CD4-positive, alpha-beta T cell treated with Interferon gamma for 1 hour (primary cell): ENCODE data around the gene WDR31.
A peak's percentile ranks its signal among the peaks of the same experiment; 100 is the strongest.

Source experiments
- DNase-seq: peaks from one replicate; pipeline ENCODE4 v3.0.0-alpha.2; 2020

The WDR31 gene

DNA sequence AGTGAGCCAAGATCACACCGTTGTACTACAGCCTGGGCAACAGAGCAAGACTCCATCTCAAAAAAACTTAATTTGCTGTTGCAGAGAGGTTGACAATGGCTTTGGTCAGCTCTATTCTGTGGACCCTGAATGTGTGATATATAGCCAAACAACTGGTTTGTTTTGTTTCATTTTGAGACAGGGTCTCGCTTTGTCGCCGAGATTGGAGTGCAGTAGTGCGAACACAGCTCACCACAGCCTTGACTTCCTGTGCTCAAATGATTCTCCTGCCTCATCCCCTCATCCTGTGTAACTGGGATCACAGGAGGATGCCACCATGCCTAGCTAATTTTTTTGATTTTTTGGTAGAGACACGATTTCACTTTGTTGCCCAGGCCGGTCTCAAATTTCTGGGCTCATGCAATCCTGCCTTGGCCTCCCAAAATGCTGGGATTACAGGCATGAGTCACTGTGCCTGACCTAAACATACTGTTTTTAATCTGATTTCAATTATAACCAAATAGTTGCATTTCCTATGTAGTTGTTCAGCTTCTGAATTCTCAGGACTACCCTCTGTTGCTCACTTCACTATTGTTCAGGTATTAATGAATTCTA lies 46.7 kb downstream of the WDR31 start:
- DNase-seq = no peak

DNA sequence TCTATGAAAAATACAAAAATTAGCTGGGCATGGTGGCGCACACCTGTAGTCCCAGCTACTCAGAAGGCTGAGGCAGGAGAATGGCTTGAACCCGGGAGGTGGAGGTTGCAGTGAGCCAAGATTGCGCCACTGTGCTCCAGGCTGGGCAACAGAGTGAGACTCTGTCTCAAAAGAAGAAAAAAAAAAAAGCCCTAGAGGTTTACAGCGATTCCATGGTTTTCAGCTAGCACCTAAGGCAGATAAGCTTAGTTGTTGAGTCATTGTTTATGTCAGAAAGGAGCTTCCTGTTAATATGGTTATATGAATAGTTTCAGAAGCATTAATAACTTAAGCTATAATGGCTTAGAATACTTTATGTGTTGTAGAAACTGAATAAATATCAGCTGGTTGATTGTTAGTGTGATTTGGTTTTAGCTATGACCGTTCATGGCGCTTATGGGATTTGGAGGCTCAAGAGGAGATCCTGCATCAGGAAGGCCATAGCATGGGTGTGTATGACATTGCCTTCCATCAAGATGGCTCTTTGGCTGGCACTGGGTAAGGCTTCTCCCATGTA lies 49.9 kb downstream of the WDR31 start:
- DNase-seq = no peak

DNA sequence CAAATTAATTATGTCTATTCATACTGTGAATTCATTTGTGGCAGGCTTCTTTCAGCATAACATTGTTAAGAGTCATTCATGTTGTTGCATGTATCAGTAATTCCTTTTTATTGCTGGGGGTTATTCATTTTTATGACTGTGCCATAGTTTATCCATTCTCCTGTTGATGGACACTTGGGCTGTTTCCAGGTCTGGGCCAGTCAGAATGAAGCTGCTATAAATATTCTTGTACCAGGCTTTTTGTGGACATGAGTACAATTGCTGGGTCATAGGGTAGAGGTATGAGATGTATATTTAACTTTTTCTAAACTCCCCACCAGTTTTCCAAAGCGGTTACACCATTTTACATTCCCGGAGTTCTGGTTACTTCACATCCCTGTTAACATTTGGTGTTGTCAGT lies 51.0 kb downstream of the WDR31 start:
- no peak for DNase-seq

DNA sequence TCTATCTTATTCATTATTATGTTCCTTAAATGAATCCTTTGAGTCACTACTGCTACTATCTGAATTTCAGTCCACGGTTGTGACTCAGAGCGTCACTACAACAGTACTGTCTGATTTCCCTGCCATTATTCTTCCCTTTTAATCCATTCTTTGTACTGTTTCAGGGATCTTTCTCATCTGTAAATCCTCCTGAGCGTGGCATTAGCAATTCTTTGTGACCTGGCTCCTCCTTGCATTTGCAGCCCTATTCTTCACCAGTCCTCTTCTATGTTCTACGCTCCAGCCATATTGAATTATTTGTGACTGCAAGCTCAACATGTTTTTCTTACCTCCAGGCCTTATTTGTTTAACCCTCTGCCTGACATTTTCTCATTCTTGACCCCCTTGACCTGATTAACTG lies 58.7 kb downstream of the WDR31 start:
- no peak for DNase-seq

DNA sequence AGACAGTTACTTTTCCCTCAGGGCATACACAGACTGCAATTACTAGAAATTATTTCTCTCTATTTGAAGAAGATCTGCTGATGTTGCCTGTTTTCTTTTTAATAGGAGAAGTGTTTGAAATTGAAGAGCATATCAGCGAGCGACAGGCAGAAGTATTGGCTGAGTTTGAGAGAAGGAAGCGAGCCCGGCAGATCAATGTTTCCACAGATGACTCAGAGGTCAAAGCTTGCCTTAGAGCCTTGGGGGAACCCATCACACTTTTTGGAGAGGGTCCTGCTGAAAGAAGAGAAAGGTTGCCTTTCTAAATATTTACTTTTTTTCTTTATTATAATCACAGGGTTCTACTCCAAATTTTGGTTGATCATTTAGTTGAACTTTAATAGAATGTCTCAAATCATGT lies 61.2 kb downstream of the WDR31 start:
- no peak for DNase-seq

DNA sequence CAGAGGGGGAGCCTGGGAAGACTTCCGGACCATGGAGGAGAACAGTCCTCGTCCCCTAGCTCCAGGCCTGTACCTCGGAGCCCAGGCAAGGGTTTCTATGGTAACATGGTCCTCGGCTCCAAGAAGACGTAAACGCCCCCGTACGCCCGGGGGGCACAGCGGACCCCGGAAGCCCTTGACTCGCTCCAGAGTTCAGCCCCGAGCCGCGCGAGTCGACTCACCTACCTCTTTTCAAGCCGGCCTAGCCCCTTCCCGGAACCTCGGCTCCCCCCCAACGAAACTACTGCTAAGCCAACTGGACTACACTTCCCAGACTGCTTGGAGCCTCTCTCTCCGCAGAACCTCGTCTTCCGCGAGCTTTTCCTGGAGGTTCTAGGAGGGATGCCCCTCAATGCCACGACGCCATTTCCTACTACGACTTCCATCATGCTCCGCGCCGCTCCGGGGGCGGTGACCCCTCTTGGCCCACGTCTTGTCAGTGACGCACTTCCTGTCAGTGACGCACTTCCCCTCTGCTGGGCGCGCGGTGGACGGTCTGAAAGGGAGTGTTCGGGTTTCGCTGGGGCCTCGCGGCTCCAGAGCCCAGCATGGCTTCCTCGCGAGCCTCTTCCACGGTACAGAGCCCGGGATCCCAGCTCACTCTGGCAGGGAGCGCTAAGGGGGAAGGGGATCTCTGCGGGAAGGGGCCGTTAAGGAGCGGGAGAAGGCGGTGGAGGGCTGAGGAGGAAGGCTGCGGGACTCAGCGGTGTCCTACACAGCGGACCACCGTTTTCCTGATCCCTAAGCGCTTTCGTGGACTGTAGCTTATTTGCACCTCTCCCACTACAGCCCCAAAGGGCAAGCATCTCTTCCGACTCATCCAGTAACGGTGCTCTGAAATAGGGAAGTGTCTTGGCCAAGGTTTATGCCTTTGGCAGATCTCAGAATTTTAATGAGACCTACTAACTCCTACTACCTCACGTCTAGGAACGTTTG lies 64.6 kb downstream of the WDR31 start, which contains the start of the genes CDC26 and PRPF4:
Gene CDC26 (minus strand): TSS at position 416 of the 975 bp plus-strand sequence. CDS start 3,065 bp downstream, outside the sequence.
Gene PRPF4 (plus strand): TSS at position 502 of the 975 bp plus-strand sequence. CDS start 86 bp downstream, at position 588.
- peak; percentile 95 for DNase-seq

DNA sequence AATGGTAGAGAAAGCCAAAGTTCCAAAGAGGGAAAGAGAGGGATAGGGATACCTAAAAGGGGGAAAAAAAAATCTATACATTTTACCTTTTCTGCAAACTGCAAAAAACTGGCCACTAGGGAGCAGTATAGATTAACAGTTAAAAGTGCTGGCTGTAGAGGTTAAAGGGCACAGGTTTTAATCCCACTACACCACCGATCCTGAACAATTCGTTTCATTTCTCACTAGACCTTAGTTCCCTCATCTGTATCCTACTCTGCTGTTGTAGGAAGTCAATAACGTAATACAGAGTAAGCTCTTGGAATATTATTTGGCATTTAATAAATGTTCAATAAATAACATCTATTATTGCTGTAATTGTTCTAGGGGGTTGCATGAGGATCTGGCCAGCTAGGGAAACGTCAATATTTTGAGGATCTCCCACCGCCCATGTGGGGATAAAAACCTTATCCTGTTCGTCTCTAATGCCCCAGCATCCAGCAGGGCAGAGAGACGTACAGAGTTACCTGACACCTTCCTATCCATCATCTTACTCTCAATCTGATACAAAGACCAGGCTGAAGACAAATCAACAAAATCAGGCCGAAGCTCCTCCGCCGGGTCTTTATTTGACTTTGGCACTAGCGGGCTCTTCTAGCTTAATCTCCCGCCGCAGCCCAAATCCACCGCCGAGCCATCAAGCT lies 65.5 kb downstream of the WDR31 start:
- DNase-seq = no peak

DNA sequence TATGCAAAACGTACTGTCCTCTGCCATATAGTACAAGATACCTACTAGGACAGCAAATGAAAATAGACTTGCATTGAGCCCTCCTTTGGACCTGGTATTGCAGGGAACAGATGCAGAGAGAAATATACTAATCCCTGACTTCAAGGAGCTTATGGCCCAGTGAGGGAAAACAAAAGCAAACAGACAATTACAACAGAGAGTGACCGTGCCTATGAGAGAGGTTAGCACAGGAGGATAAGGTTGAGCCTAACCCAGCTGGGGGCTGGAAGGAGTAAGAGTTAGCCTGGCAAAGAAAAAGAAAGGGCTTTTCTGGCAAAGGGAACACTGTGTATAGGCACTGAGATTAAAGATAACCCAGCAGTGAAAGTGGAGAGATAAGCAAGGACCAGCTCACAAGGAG lies 70.2 kb downstream of the WDR31 start:
- DNase-seq = no peak

DNA sequence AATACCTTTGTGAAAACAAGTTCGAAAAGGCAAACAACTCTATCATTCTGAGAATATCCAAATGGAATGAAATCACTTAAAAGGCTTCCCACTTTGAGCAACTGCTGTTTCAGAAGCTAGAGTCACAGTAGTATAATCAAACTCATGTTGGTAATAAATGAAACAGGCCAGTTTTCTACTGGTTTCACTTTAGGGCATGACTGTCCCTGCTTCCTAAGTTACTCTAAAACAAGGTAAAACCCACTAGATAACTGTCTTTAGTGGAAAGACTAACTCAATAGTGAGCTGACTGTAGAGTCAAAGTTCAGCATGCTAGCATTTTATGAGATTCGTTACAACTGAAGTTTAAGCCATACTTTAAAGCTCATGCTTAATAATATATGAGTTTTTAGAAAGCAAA lies 70.7 kb downstream of the WDR31 start:
- DNase-seq = no peak

DNA sequence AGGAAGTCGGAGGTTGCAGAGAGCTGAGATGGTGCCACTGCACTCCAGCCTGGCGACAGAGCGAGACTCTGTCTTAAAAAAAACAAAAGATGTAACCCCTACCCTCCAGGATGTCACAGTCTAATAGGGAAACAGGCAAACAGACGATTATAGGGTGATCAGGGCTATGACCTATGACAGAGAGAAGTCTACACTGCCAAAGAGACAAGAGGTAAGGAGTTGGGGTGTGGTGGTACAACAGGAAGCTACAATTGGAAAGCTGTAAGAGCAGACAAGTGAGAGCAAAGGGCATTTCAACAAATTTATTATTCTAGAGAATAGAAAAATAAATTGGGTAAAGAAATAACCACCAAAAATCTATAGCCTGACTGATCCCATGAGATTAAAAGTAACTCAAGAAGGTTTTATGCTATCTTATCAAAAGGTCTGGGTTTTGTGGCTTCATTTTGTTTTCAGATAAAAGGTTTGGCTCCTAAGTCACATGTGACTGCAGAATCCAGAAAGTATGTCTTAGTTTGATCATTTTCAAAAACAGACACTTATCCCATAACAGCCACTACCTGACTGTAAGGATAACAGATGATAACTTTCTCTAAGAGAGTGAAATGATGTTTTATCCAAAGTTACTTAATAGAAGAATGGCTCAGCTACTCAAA lies 72.0 kb downstream of the WDR31 start:
- DNase-seq = no peak

DNA sequence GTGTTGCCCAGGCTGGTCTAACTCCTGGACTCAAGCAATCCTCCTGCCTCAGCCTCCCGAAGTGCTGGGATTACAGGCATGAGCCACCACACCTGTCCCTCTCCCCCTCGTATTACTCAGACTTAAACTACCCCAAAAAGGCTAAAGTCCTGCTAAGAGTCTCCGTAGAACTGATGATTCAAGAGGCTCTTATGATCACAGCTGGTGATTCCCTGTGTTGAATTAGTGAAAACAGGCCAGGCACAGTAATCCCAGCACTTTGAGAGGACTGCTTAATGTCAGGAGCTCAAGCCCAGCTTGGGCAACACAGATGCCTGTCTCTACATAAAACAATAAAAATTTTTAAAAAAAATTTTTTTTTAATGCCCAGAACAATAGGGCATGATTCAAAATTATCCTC lies 73.9 kb downstream of the WDR31 start:
- DNase-seq = no peak
